IMR-90 (cell line): ENCODE results near the gene OPN1SW. TPM values are rescaled to one million over a fixed set of nuclear protein-coding genes. Genes with fewer than 3 reads are reported as not detected.

Experiments
- ATAC-seq: fragments of 200-7000 bp; cut with Tn5 transposase; 2 replicates; pipeline ENCODE4 v1.9.1; 2020; ENCODE audit warnings: low read depth, mild to moderate bottlenecking, moderate library complexity
- BruUV-seq: library from RNA; stranded (reverse); fragments of 400-500 nt; replicated peaks from 2 replicates; lab custom pipeline; 2021; lab: Mats Ljungman, UMichigan
- CTCF ChIA-PET: fragments of 300-600 bp; formaldehyde crosslinking; extraction: SDS; loops from one replicate; lab custom pipeline; 2021; ENCODE audit warnings: antibody characterized with exemption; lab: Yijun Ruan, JAX
- POLR2A ChIA-PET: fragments of 300-600 bp; sonication (Branson Sonifier 250); formaldehyde crosslinking; loops from one replicate; lab custom pipeline; 2022; ENCODE audit warnings: antibody characterized with exemption; ENCODE audit not compliant: unreplicated experiment; lab: Charles Lee
- DNase-seq: peaks from one replicate; pipeline ENCODE4 v3.0.0; 2013
- H2AFZ ChIP-seq: replicated peaks from 2 replicates; pipeline ENCODE3; 2013; ENCODE audit warnings: low read length, mild to moderate bottlenecking; ENCODE audit not compliant: poor library complexity
- H2AK5ac ChIP-seq: 2 replicates; pipeline ENCODE4 v1.6.1; 2013; ENCODE audit warnings: low read depth, low read length, inconsistent platforms
- H2AK9ac ChIP-seq: replicated peaks from 2 replicates; pipeline ENCODE3; 2013; ENCODE audit warnings: mild to moderate bottlenecking, low read depth, low read length, moderate library complexity; ENCODE audit not compliant: poor library complexity
- H2BK120ac ChIP-seq: 2 replicates; pipeline ENCODE4 v1.6.1; 2013; ENCODE audit warnings: low read depth, low read length, inconsistent platforms
- H2BK15ac ChIP-seq: 3 replicates; pipeline ENCODE4 v1.6.1; 2013; ENCODE audit warnings: low read depth, low read length, inconsistent platforms
- H2BK20ac ChIP-seq: 2 replicates; pipeline ENCODE4 v1.6.1; 2013; ENCODE audit warnings: low read depth, mild to moderate bottlenecking, inconsistent platforms, low read length, moderate library complexity
- H2BK5ac ChIP-seq: 2 replicates; pipeline ENCODE4 v1.6.1; 2013; ENCODE audit warnings: mild to moderate bottlenecking, low read depth, low read length, inconsistent platforms; ENCODE audit not compliant: poor library complexity, severe bottlenecking
- H3K14ac ChIP-seq: replicated peaks from 2 replicates; pipeline ENCODE4 v1.6.1; 2013; ENCODE audit warnings: low read depth, low read length, inconsistent platforms
- H3K18ac ChIP-seq: 2 replicates; pipeline ENCODE4 v1.6.1; 2013; ENCODE audit warnings: low read depth, low read length, control low read depth
- H3K23ac ChIP-seq: 2 replicates; pipeline ENCODE4 v1.6.1; 2013; ENCODE audit warnings: low read depth, low read length, inconsistent platforms
- H3K27ac ChIP-seq: 2 replicates; pipeline ENCODE4 v1.5.1; 2013; ENCODE audit warnings: mild to moderate bottlenecking, control low read depth, low read length; ENCODE audit not compliant: insufficient read depth
- H3K27me3 ChIP-seq: 2 replicates; pipeline ENCODE4 v1.6.1; 2013; ENCODE audit warnings: low read length; ENCODE audit not compliant: control insufficient read depth, insufficient read depth
- H3K36me3 ChIP-seq: 2 replicates; pipeline ENCODE4 v1.6.1; 2013; ENCODE audit warnings: low read length, mixed read lengths; ENCODE audit not compliant: control insufficient read depth, insufficient read depth
- H3K4ac ChIP-seq: 2 replicates; pipeline ENCODE4 v1.6.1; 2013; ENCODE audit warnings: low read depth, low read length, inconsistent platforms
- H3K4me1 ChIP-seq: 2 replicates; pipeline ENCODE4 v1.6.1; 2013; ENCODE audit warnings: low read length, mixed read lengths; ENCODE audit not compliant: control insufficient read depth, insufficient read depth
- H3K4me2 ChIP-seq: 2 replicates; pipeline ENCODE4 v1.6.1; 2013; ENCODE audit warnings: low read depth, mild to moderate bottlenecking, control low read depth, low read length, moderate library complexity
- H3K4me3 ChIP-seq: 2 replicates; pipeline ENCODE4 v1.5.1; 2013; ENCODE audit warnings: low read depth, mild to moderate bottlenecking, control low read depth, low read length, moderate library complexity; ENCODE audit not compliant: insufficient read depth
- H3K56ac ChIP-seq: 2 replicates; pipeline ENCODE4 v1.6.1; 2013; ENCODE audit warnings: low read length, inconsistent platforms; ENCODE audit not compliant: insufficient read depth; ENCODE audit errors: extremely low read depth
- H3K79me1 ChIP-seq, 2 experiments: 2 replicates each; pipeline ENCODE4 v1.6.1; 2013; ENCODE audit warnings: low read length in 2 of 2, inconsistent platforms in 1 of 2, low read depth in 1 of 2
- H3K9ac ChIP-seq: 2 replicates; pipeline ENCODE4 v1.6.1; 2013; ENCODE audit warnings: low read depth, low read length, control low read depth
- H3K9me1 ChIP-seq: 2 replicates; pipeline ENCODE4 v1.6.1; 2013; ENCODE audit warnings: low read length, inconsistent platforms; ENCODE audit not compliant: insufficient read depth
- H3K9me3 ChIP-seq: 2 replicates; pipeline ENCODE4 v1.6.1; 2013; ENCODE audit warnings: low read length; ENCODE audit not compliant: control insufficient read depth, insufficient read depth
- H4K20me1 ChIP-seq: 2 replicates; pipeline ENCODE4 v1.6.1; 2013; ENCODE audit warnings: low read length, inconsistent platforms; ENCODE audit not compliant: insufficient read depth
- H4K5ac ChIP-seq: 2 replicates; pipeline ENCODE4 v1.6.1; 2013; ENCODE audit warnings: mild to moderate bottlenecking, low read depth, low read length, control low read depth
- H4K8ac ChIP-seq, 2 experiments: 2 replicates each; pipeline ENCODE4 v1.6.1; 2013; ENCODE audit warnings: low read depth in 2 of 2, low read length in 2 of 2, control low read depth in 1 of 2, inconsistent platforms in 1 of 2
- H4K91ac ChIP-seq: 2 replicates; pipeline ENCODE4 v1.6.1; 2013; ENCODE audit warnings: low read depth, low read length, inconsistent platforms; ENCODE audit not compliant: insufficient read depth
- BHLHE40 ChIP-seq: fragments of 150-350 bp; IDR thresholded peaks from 2 replicates; pipeline ENCODE4 v1.6.1; 2016; ENCODE audit warnings: mild to moderate bottlenecking, low read depth, low read length
- CEBPB ChIP-seq: IDR thresholded peaks from 2 replicates; pipeline ENCODE4 v1.6.1; 2012; ENCODE audit warnings: low read depth, low read length, improper control_type of control experiment
- CHD1 ChIP-seq: IDR thresholded peaks from 2 replicates; pipeline ENCODE4 v1.6.1; 2012; ENCODE audit warnings: low read depth, low read length, improper control_type of control experiment
- CTCF ChIP-seq: conservative IDR thresholded peaks from 2 replicates; pipeline ENCODE4 v1.5.1; 2012; ENCODE audit warnings: mild to moderate bottlenecking, low read depth, low read length, improper control_type of control experiment
- ELK1 ChIP-seq: fragments of 150-350 bp; IDR thresholded peaks from 2 replicates; pipeline ENCODE4 v1.6.1; 2016; ENCODE audit warnings: low read depth, mild to moderate bottlenecking, low read length, moderate library complexity, borderline replicate concordance
- FOS ChIP-seq: fragments of 150-350 bp; IDR thresholded peaks from 2 replicates; pipeline ENCODE4 v1.6.1; 2016; ENCODE audit warnings: low read depth, low read length
- MAFK ChIP-seq: IDR thresholded peaks from 2 replicates; pipeline ENCODE4 v1.6.1; 2012; ENCODE audit warnings: low read depth, low read length, improper control_type of control experiment
- MAZ ChIP-seq: IDR thresholded peaks from 2 replicates; pipeline ENCODE4 v1.6.1; 2012; ENCODE audit warnings: low read depth, mild to moderate bottlenecking, low read length, improper control_type of control experiment, moderate library complexity, borderline replicate concordance
- MXI1 ChIP-seq: IDR thresholded peaks from 2 replicates; pipeline ENCODE4 v1.6.1; 2012; ENCODE audit warnings: low read depth, mild to moderate bottlenecking, low read length, moderate library complexity, borderline replicate concordance
- NFE2L2 ChIP-seq: fragments of 150-350 bp; IDR thresholded peaks from 2 replicates; pipeline ENCODE4 v1.6.1; 2016; ENCODE audit warnings: low read depth, mild to moderate bottlenecking, low read length
- POLR2A ChIP-seq: IDR thresholded peaks from 2 replicates; pipeline ENCODE4 v1.6.1; 2012; ENCODE audit warnings: mild to moderate bottlenecking, low read depth, low read length
- RAD21 ChIP-seq: IDR thresholded peaks from 2 replicates; pipeline ENCODE4 v1.6.1; 2012; ENCODE audit warnings: low read length, improper control_type of control experiment
- RCOR1 ChIP-seq: IDR thresholded peaks from 2 replicates; pipeline ENCODE4 v1.6.1; 2012; ENCODE audit warnings: mild to moderate bottlenecking, low read length, improper control_type of control experiment; ENCODE audit not compliant: insufficient replicate concordance
- RFX5 ChIP-seq: IDR thresholded peaks from 2 replicates; pipeline ENCODE4 v1.8.0; 2012; ENCODE audit warnings: low read depth, mild to moderate bottlenecking, low read length, moderate library complexity
- SMC3 ChIP-seq: fragments of 150-350 bp; IDR thresholded peaks from 2 replicates; pipeline ENCODE4 v1.6.1; 2016; ENCODE audit warnings: low read depth, mild to moderate bottlenecking, antibody characterized with exemption, low read length, moderate library complexity
- whole genome bisulfite sequencing, 2 experiments: methylation state at CpG; one replicate each; pipeline versions ENCODE4 v1.1.5 to v1.1.7; 2013; ENCODE audit warnings: missing lambda C conversion rate in 2 of 2; ENCODE audit not compliant: insufficient read length in 1 of 2; ENCODE audit errors: extremely low coverage in 2 of 2; 5-methylcytosine and 5-hydroxymethylcytosine counted together
- dilution Hi-C: fragments of 300-500 bp; cut with HindIII; formaldehyde crosslinking; loops from one replicate; pipeline ENCODE4 v1.14.3; 2018; ENCODE audit warnings: low sequenced_read_pairs; ENCODE audit not compliant: unreplicated experiment
- in situ Hi-C: fragments of 300-500 bp; cut with MboI; formaldehyde crosslinking; loops from 3 replicates; pipeline ENCODE4 v1.14.3; 2019; ENCODE audit warnings: low sequenced_read_pairs, inconsistent platforms, mixed read lengths
- intact Hi-C: fragments of 100-400 bp; cut with micrococcal nuclease; formaldehyde crosslinking; loops from 2 replicates; pipeline ENCODE4 v1.10.0; 2022
- polyA plus RNA-seq, 3 experiments: library from polyadenylated mRNA; depleted of rRNA; stranded (reverse); fragments of >200 nt; gene quantifications; 2 replicates each; pipeline ENCODE4 v1.2.3, GENCODE V29; 2012; ENCODE audit warnings: low replicate concordance in 1 of 3
- total RNA-seq: library from RNA; depleted of rRNA; stranded (reverse); fragments of >200 nt; gene quantifications from 2 replicates; pipeline ENCODE4 v1.2.3, GENCODE V29; 2012
- TF ChIP-seq, protein P1 (sequence below): fragments of 150-350 bp; IDR thresholded peaks from 2 replicates; pipeline ENCODE4 v1.6.1; 2017; ENCODE audit warnings: mild to moderate bottlenecking, antibody characterized with exemption, low read length, low read depth

Gene OPN1SW
- total and polyA plus RNA-seq, 2 of the 4 experiments (the other 2 are of a cell fraction) = not detected

- no TSS peak for BruUV-seq
- H2BK120ac ChIP-seq = no peak overlapping the region
- H3K18ac ChIP-seq = no peak overlapping the region
- H3K56ac ChIP-seq = no peak overlapping the region
- no peak overlapping the region for H3K9ac ChIP-seq
- in situ Hi-C loops = no loop called here
- TF ChIP-seq CHD1 = no peak
- no peak for TF ChIP-seq BHLHE40
- no peak for TF ChIP-seq MAZ
- no peak for TF ChIP-seq NFE2L2
- TF ChIP-seq, protein P1, sequence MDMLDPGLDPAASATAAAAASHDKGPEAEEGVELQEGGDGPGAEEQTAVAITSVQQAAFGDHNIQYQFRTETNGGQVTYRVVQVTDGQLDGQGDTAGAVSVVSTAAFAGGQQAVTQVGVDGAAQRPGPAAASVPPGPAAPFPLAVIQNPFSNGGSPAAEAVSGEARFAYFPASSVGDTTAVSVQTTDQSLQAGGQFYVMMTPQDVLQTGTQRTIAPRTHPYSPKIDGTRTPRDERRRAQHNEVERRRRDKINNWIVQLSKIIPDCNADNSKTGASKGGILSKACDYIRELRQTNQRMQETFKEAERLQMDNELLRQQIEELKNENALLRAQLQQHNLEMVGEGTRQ = no peak
- no peak for TF ChIP-seq RAD21
- no peak for TF ChIP-seq RFX5
- no peak for TF ChIP-seq CEBPB
- TF ChIP-seq FOS = no peak
- no peak for TF ChIP-seq MAFK
- TF ChIP-seq RCOR1 = no peak
- TF ChIP-seq CTCF = no peak
- TF ChIP-seq SMC3 = no peak
- no peak for TF ChIP-seq POLR2A
- no peak for TF ChIP-seq MXI1
- TF ChIP-seq ELK1 = no peak
- WGBS, 2 experiments = no CpG with 5 or more reads among the region's 1 CpG
- H3K4me1 ChIP-seq = peaks cover 15% of the 10 kb centered on the region
- H3K27ac ChIP-seq = no peak overlapping the region
- no peak overlapping the region for H3K23ac ChIP-seq
- no peaks in the 10 kb centered on the region for H3K9me3 ChIP-seq
- peaks cover 41% of the 10 kb centered on the region for H3K36me3 ChIP-seq
- H2BK15ac ChIP-seq = no peak overlapping the region
- no peak overlapping the region for H3K4me3 ChIP-seq
- H3K14ac ChIP-seq = no peak overlapping the region
- peaks cover 90% of the 10 kb centered on the region for H4K20me1 ChIP-seq
- H3K4me2 ChIP-seq = no peak overlapping the region
- H4K8ac ChIP-seq = no peak overlapping the region
- no peak overlapping the region for H4K91ac ChIP-seq
- H3K27me3 ChIP-seq = no peaks in the 10 kb centered on the region
- H2BK20ac ChIP-seq = no peak overlapping the region
- ChIA-PET CTCF (interaction anchor here (0.7 kb wide), 1 partner anchor 16 kb away, joined by 3 read pairs; no protein-coding TSS in a partner anchor), POLR2A (no interaction called here)
- DNase-seq = no peak
- no peak for ATAC-seq
- H4K5ac ChIP-seq = no peak overlapping the region
- dilution Hi-C loops = no loop called here
- H2BK5ac ChIP-seq = no peak overlapping the region
- no peak overlapping the region for H2AFZ ChIP-seq
- peaks cover 12% of the 10 kb centered on the region for H3K9me1 ChIP-seq
- H3K4ac ChIP-seq = no peak overlapping the region
- no peak overlapping the region for H2AK5ac ChIP-seq
- H2AK9ac ChIP-seq = no peak overlapping the region
- intact Hi-C loops = no loop called here
- peaks cover 12 to 48% of the 10 kb centered on the region in 2 experiments for H3K79me1 ChIP-seq
Observed at GRCh38 chr7:128752251-128752650, 23.3 kb downstream of the OPN1SW start.
